GM19463 (cell line): Measurements from ENCODE around the gene CDYL.

Experiments used
- ATAC-seq: cut with Tn5 transposase; IDR thresholded peaks from one replicate; pipeline ENCODE4 v1.9.1; 2021; ENCODE audit warnings: mild to moderate bottlenecking, moderate library complexity; ENCODE audit not compliant: unreplicated experiment

The CDYL gene

GRCh38 chr6:4953440-4953839 is 177.2 kb downstream of the CDYL start:
- ATAC-seq, result no peak

- ATAC-seq, result no peak
Observed at GRCh38 chr6:4956625-4957024, 180.4 kb downstream of the CDYL start.

- ATAC-seq, result no peak
Observed at GRCh38 chr6:4957521-4958231, 181.5 kb downstream of the CDYL start.

DNA sequence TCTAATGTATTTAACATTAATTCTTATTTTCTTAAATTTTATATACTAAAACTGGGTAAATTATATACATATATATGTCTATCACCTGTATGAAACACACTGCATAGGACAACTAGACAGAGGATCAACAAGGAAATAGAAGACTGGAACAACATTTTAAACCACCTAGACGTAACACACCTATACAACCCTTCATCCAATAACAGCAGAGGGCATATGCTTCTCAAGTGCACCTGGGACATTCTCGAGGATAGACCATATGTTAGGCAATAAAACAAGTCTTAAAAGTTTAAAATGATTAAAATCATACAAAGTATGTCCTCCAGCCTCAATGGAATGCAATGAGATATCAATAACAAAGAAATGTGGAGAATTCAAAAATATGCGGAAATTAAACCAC is 182.4 kb downstream of the CDYL start:
- ATAC-seq, result no peak

- no peak for ATAC-seq
Observed at GRCh38 chr6:4961322-4962168, 185.3 kb downstream of the CDYL start.

- ATAC-seq, result no peak
Observed at GRCh38 chr6:4962905-4963304, 186.7 kb downstream of the CDYL start.

DNA sequence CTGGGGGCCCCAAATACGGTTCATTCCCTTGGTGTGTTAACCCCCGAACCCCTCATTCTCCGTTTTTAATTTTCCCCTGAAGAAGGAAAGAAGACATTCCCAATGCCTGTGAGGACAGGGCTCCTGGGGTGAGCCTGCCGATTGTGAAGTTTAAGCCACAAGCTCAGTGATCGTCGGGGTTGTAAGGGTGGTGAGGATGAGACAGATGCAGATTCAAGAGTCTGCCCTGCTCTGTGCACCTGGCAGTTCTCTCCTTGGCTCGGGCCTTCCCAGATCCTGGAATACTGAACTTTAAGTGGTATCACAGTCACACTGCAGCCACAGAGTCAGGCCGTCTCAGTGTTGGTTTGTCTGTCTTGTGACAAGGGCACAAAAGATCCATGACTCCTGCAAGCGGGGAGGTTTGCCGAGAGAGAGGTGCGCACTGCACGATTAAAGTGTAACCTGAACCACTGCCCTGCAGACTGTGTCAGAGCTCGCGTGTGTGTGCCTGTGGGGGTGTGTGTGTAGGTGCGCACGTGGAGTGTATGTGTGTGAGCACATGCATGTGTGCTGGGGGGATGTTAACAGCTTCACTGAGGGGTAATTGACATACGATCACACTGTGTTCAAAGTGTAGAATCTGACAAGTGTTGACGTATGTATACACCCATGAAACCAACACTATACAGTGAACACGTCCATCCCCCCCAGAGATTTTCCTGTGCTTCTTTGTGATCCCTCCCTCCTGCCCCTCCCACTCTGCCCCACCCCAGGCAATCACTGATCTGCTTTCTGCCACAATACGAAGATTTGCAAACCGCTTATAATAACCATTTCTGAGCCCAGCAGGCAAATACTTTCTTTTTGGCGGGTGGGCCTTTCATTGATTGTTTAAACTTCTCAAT is 188.7 kb downstream of the CDYL start:
- ATAC-seq, result no peak

- no peak for ATAC-seq
Observed at GRCh38 chr6:4965562-4966389, 189.6 kb downstream of the CDYL start.

DNA sequence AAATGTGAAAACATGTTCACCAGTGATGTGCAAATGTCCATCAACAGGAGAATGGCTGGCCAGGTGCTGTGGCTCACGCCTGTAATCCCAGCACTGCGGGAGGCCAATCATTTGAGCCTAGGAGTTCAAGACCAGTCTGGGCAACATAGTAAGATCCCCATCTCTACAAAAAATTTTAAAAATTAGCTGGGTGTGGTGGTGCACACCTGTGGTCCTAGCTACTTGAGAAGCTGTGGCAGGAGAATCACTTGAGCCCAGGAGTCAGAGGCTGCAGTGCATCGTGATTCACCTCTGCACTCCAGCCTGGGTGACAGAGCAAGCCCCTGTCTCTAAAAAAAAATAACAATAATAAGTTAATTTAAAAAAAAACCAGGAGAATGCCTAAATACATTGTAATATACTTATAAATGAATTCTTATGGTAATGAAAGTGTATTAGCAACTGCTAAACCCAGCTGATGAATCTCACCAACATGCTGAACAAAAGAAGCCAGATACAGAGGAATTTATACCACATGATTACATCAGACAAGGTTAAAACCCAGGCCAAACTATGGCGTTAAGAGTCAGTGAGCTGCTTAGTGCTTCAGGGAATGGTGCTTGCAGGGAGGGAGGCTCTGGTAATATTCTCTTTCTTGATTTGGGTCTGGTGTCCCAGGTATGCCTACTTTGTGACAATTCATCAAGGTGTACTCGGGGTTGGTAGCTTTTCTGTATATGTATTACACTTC is 191.3 kb downstream of the CDYL start:
- ATAC-seq, result no peak

DNA sequence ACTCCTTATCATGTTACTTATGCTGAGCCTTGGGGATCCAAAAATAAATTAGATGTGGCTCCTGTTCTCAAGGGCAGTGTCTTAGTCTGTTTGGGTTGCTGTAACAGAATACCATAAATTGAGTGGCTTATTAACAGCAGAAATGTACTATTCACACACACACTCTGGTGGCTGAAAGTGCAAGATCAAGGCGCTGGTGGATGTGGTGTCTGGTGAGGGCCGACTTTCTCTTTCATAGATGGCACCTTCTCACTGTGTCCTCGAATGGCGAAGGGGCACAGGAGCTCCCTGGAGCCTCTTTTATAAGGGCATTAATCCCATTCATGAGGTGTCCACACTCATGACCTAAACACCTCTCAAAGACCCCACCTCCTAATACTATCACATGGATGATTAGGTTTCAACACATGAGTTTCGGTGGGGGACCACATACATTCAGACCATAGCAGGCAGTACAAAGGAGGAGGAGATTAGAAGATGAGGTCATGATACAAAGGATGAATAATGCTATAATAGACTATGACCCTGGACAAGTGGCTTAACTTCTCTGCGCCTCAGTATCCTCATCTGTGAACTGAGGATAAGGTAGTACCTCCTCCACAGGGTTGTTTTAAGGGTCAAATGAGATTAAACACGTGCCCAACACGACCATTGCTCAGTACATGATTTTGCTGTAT is 193.5 kb downstream of the CDYL start:
- ATAC-seq, result no peak

GRCh38 chr6:4970739-4971395 is 194.7 kb downstream of the CDYL start:
- no peak for ATAC-seq

DNA sequence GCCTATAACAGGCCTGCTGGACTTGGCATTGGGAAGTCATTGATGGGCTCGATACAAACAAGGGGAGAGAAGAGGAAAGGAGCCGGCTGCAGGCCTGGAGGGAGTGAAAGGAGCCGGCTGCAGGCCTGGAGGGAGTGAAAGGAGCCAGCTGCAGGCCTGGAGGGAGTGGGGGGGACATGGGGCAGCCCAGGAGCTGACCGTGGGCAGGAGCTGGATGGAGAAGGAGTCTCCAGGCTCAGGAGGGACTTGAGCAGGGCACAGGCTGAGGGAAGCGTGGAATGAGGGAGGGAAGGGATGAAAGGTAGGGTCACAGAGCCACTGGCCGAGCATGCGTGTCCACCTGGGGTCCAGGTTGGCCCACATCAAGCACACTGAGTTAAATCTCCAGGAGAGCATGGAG is 195.6 kb downstream of the CDYL start:
- ATAC-seq, result no peak

DNA sequence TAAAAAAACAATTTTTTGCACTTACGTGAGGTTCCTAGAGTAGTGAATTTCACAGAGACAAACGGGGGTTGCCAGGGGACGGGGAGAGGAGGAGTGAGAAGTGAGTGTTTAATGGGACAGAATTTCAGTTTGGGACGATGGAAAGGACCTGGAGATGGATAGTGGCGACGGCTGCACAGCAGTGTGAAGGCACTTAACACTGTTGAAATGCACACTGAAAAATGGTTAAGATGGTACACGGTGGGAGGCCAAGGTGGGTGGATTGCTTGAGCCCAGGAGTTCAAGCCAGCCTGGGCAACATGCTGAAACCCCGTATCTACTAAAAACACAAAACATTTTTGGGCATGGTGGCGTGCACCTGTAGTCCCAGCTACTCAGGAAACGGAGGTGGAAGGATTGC is 196.2 kb downstream of the CDYL start:
- ATAC-seq, result no peak

DNA sequence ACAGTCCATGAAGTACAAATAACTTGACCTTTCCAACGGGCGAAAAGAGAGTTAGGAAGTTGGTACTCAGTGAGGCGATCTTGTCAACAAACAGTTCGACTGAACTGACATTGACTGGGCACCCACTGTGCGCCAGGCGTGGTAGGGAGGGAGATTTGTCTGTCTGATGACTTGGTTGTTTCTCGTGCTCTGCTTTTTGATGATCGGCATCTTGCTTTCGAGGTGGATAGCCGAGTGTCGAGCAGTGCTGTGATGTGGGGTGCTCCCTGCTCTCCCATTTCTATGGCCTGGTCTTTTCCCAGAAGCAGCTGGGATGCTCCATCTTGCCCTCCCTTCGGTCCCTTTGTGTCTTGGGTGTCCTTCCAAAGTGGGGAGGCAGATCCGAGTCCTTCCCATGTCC is 197.2 kb downstream of the CDYL start:
- no peak for ATAC-seq

DNA sequence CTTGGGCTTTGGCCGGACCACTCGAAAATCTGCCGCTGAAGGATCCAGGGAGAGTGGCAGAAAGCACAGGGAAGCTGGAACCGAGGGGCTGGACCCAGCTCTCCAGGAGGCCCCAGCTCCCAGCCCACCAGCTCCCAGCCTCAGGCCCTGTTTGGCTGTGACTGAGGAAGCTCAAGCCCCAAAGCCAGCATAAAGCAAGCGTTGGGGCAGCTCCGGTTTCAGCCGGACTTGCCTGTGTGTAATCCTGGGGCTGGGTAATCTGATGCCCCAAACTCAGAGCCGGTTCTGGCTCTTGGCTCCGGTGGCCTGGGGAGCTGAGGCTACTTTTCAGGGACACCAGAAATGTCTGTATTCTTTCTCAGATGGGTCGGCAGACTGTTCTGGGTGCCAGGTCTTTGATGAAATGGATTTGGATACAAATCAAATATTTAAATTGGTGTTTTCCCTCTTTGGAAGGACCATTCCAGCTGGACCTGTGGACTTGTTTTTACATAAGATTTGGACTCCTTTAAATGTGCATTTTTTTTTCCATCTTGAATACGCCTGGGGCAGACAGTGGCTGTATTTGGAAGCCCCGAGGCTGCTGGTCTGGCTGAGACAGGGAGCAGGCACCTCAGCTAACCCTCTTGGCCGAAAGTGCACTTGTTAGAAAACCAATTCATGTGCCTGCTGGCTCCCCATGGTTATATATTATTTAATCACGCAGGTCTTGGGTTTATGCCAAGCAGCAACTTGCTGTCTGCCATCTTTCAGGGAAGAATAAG is 198.0 kb downstream of the CDYL start:
- no peak for ATAC-seq

DNA sequence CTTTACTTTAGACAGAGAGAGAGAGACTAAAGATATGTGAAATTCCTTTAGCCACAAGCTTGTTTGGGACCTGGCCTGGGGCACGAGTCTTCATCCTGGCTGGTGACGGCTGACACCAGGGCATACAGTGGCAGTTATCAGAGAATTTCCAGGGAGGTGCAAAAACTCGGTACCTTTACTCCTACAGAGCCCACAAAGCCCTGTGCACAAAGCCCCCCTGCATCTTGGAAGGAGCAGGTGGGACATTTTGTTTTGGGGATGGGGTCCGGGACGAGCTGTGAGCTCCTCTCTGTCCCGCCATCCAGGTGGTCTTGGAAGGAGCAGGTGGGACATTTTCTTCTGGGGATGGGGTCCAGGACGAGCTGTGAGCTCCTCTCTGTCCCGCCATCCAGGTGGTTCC is 198.8 kb downstream of the CDYL start:
- no peak for ATAC-seq

- no peak for ATAC-seq
Observed at GRCh38 chr6:4975506-4975905, 199.3 kb downstream of the CDYL start.

- no peak for ATAC-seq
Observed at GRCh38 chr6:4977468-4977867, 201.3 kb downstream of the CDYL start.
